Panc1 (cell line): ENCODE results near the gene STK31. TPM values are rescaled to one million over a fixed set of nuclear protein-coding genes. Genes with fewer than 3 reads are reported as not detected.

Experiments
- ATAC-seq: fragments of 200-7000 bp; cut with Tn5 transposase; 2 replicates; pipeline ENCODE4 v1.9.1; 2020; ENCODE audit warnings: mild to moderate bottlenecking, moderate library complexity
- BruUV-seq: library from RNA; stranded (reverse); fragments of 400-500 nt; replicated peaks from 2 replicates; lab custom pipeline; 2021; lab: Mats Ljungman, UMichigan
- CTCF ChIA-PET: fragments of 300-600 bp; sonication (Branson Sonifier 250); formaldehyde crosslinking; loops from one replicate; lab custom pipeline; 2022; ENCODE audit warnings: antibody characterized with exemption; lab: Charles Lee
- POLR2A ChIA-PET: fragments of 300-600 bp; sonication (Branson Sonifier 250); formaldehyde crosslinking; loops from one replicate; lab custom pipeline; 2022; ENCODE audit warnings: antibody characterized with exemption; lab: Charles Lee
- DNase-seq: peaks from one replicate; pipeline ENCODE4 v3.0.0-alpha.2; 2010; ENCODE audit warnings: low read depth, low spot score
- H3K27ac ChIP-seq: 2 replicates; pipeline ENCODE4 v1.5.1; 2011; ENCODE audit warnings: mild to moderate bottlenecking, low read length, inconsistent platforms
- H3K27me3 ChIP-seq: fragments of 200-500 bp; sonication (Bioruptor generic); 2 replicates; pipeline ENCODE4 v1.6.0; 2014; ENCODE audit warnings: low read length, inconsistent platforms; ENCODE audit not compliant: control insufficient read depth, insufficient read depth
- H3K36me3 ChIP-seq: fragments of 200-500 bp; sonication (Bioruptor generic); 2 replicates; pipeline ENCODE4 v1.5.1; 2014; ENCODE audit warnings: inconsistent platforms, mild to moderate bottlenecking, low read length, moderate library complexity; ENCODE audit not compliant: control insufficient read depth, insufficient read depth
- H3K4me1 ChIP-seq: 2 replicates; pipeline ENCODE4 v1.5.1; 2011; ENCODE audit warnings: inconsistent platforms, mild to moderate bottlenecking, low read length, moderate library complexity; ENCODE audit not compliant: control insufficient read depth, insufficient read depth
- H3K4me3 ChIP-seq, 2 experiments: 2 replicates each; pipeline ENCODE4 v1.5.1; 2011 to 2012; ENCODE audit warnings: low read depth in 2 of 2, low read length in 2 of 2, mild to moderate bottlenecking in 2 of 2, inconsistent platforms in 1 of 2, moderate library complexity in 1 of 2
- H3K9me3 ChIP-seq: fragments of 200-500 bp; sonication (Bioruptor generic); 2 replicates; pipeline ENCODE4 v1.5.1; 2014; ENCODE audit warnings: low read depth, mild to moderate bottlenecking, inconsistent platforms, low read length, moderate library complexity; ENCODE audit not compliant: control insufficient read depth, insufficient read depth
- CTCF ChIP-seq: fragments of 450-650 bp; IDR thresholded peaks from 2 replicates; pipeline ENCODE4 v1.5.1; 2017; ENCODE audit warnings: mild to moderate bottlenecking
- POLR2AphosphoS5 ChIP-seq: IDR thresholded peaks from 2 replicates; pipeline ENCODE4 v1.6.1; 2012; ENCODE audit warnings: mild to moderate bottlenecking, low read depth, low read length, moderate library complexity
- REST ChIP-seq, 2 experiments: IDR thresholded peaks; 2 replicates each; pipeline ENCODE4 v1.6.1; 2011 to 2012; ENCODE audit warnings: low read depth in 2 of 2, control low read depth in 1 of 2, low read length in 1 of 2, mild to moderate bottlenecking in 1 of 2, moderate library complexity in 1 of 2; ENCODE audit not compliant: insufficient read depth in 1 of 2
- SIN3A ChIP-seq: IDR thresholded peaks from 2 replicates; pipeline ENCODE4 v1.6.1; 2012; ENCODE audit warnings: low read depth, mild to moderate bottlenecking, low read length, moderate library complexity, borderline replicate concordance; ENCODE audit not compliant: insufficient read depth
- TCF7L2 ChIP-seq: IDR thresholded peaks from 2 replicates; pipeline ENCODE4 v1.6.1; 2011; ENCODE audit warnings: mild to moderate bottlenecking, low read depth, low read length, inconsistent platforms
- in situ Hi-C: cut with HindIII; loops from 2 replicates; pipeline ENCODE4 v1.10.0; 2016; ENCODE audit warnings: low sequenced_read_pairs, low pct_unique_long_range_greater_than_20kb
- intact Hi-C: fragments of 100-400 bp; cut with micrococcal nuclease; formaldehyde crosslinking; loops from one replicate; pipeline ENCODE4 v1.10.0; 2022; ENCODE audit not compliant: unreplicated experiment
- total RNA-seq: library from RNA; stranded (reverse); gene quantifications from one replicate; pipeline ENCODE4 v1.2.1, GENCODE V29; 2021; ENCODE audit not compliant: unreplicated experiment

STK31 gene
- total RNA-seq, 1 experiment from 2014 or later: 1.0 TPM

GRCh38 chr7:23791721-23792120 is 81.7 kb downstream of the STK31 start:
- Histone ChIP-seq H3K36me3 (no peaks in the 10 kb centered on the region), H3K4me1 (no peaks in the 10 kb centered on the region), H3K27me3 (no peaks in the 10 kb centered on the region), H3K4me3 (no peak overlapping the region), H3K27ac (no peak overlapping the region), H3K9me3 (0 out of 2 replicates have a peak, but pooled peaks cover 6% of the 10 kb centered on the region)
- DNase-seq (no peak), ATAC-seq (no peak)
- in situ Hi-C loops: no loop called here
- ChIA-PET POLR2A (no interaction called here), CTCF (interaction anchor here (0.5 kb wide), 1 partner anchor 1388 kb away, joined by 3 read pairs; no protein-coding TSS in a partner anchor)
- TF ChIP-seq CTCF (no peak), SIN3A (no peak), POLR2AphosphoS5 (no peak), REST (IDR thresholded peaks at IDR 0.05; ENCODE audit: insufficient read depth in 1 of 2, low read depth in 2 of 2, low read length in 1 of 2) (no peak), TCF7L2 (no peak)
- BruUV-seq: no TSS peak
- intact Hi-C loops: no loop called here

- in situ Hi-C loops: no loop called here
- no TSS peak for BruUV-seq
- no peak for DNase-seq
- TF ChIP-seq REST (IDR thresholded peaks at IDR 0.05; ENCODE audit: insufficient read depth in 1 of 2, low read depth in 2 of 2, low read length in 1 of 2) (no peak), SIN3A (no peak), POLR2AphosphoS5 (no peak)
- ATAC-seq: no peak
- intact Hi-C loops: no loop called here
- ChIA-PET CTCF (no interaction called here), POLR2A (no interaction called here)
- no peaks in the 10 kb centered on the region for H3K4me1 ChIP-seq
- no peaks in the 10 kb centered on the region for H3K36me3 ChIP-seq
- H3K27ac ChIP-seq: no peak overlapping the region
- no peaks in the 10 kb centered on the region for H3K27me3 ChIP-seq
- no peaks in the 10 kb centered on the region for H3K9me3 ChIP-seq
- H3K4me3 ChIP-seq: no peak overlapping the region
Observed at GRCh38 chr7:23802720-23803397, 92.8 kb downstream of the STK31 start.
